H9 (cell line): ENCODE results near the gene PRR35. TPM values are rescaled to one million over a fixed set of nuclear protein-coding genes. Genes with fewer than 3 reads are reported as not detected.

ENCODE experiments used
- DNase-seq: peaks from one replicate; pipeline ENCODE4 v3.0.0-alpha.2; 2017
- H2AFZ ChIP-seq: one replicate; pipeline ENCODE4 v1.6.1; 2013; ENCODE audit warnings: mild to moderate bottlenecking, low read length, control low read depth, moderate library complexity
- H2AK5ac ChIP-seq: 2 replicates; pipeline ENCODE4 v1.6.1; 2013; ENCODE audit warnings: low read length, control low read depth, mixed read lengths; ENCODE audit not compliant: insufficient read length
- H2BK120ac ChIP-seq: one replicate; pipeline ENCODE4 v1.6.1; 2013; ENCODE audit warnings: low read depth, mild to moderate bottlenecking, low read length, control low read depth, inconsistent platforms; ENCODE audit not compliant: poor library complexity, severe bottlenecking
- H2BK12ac ChIP-seq: 2 replicates; pipeline ENCODE4 v1.6.1; 2013; ENCODE audit warnings: low read length, control low read depth, mixed read lengths, low read depth; ENCODE audit not compliant: insufficient read length
- H2BK15ac ChIP-seq: 2 replicates; pipeline ENCODE4 v1.6.1; 2013; ENCODE audit warnings: low read depth, low read length, control low read depth
- H2BK20ac ChIP-seq: one replicate; pipeline ENCODE4 v1.6.1; 2013; ENCODE audit warnings: low read depth, mild to moderate bottlenecking, low read length, control low read depth, inconsistent platforms; ENCODE audit not compliant: poor library complexity, severe bottlenecking
- H2BK5ac ChIP-seq: 2 replicates; pipeline ENCODE4 v1.6.1; 2013; ENCODE audit warnings: low read length, control low read depth, mixed read lengths; ENCODE audit not compliant: insufficient read length
- H3K14ac ChIP-seq: 2 replicates; pipeline ENCODE4 v1.6.1; 2013; ENCODE audit warnings: low read length, control low read depth; ENCODE audit not compliant: insufficient read depth
- H3K18ac ChIP-seq: 2 replicates; pipeline ENCODE4 v1.6.1; 2013; ENCODE audit warnings: low read depth, mild to moderate bottlenecking, mixed read lengths, low read length, control low read depth; ENCODE audit not compliant: insufficient read length
- H3K23ac ChIP-seq: 2 replicates; pipeline ENCODE4 v1.6.1; 2013; ENCODE audit warnings: low read length, control low read depth, mixed read lengths, low read depth; ENCODE audit not compliant: insufficient read length
- H3K23me2 ChIP-seq: 2 replicates; pipeline ENCODE4 v1.6.1; 2013; ENCODE audit warnings: low read depth, mild to moderate bottlenecking, mixed read lengths, low read length, control low read depth; ENCODE audit not compliant: insufficient read length, poor library complexity, severe bottlenecking
- H3K27ac ChIP-seq: 2 replicates; pipeline ENCODE4 v1.5.1; 2013; ENCODE audit warnings: low read length, control low read depth, mixed read lengths, low read depth; ENCODE audit not compliant: insufficient read length
- H3K27me3 ChIP-seq: 2 replicates; pipeline ENCODE4 v1.6.1; 2013; ENCODE audit warnings: low read length, control low read depth, inconsistent platforms; ENCODE audit not compliant: insufficient read depth
- H3K4ac ChIP-seq: 2 replicates; pipeline ENCODE4 v1.6.1; 2013; ENCODE audit warnings: low read depth, mild to moderate bottlenecking, control low read depth, inconsistent platforms, low read length, moderate library complexity
- H3K4me1 ChIP-seq: 2 replicates; pipeline ENCODE4 v1.6.1; 2013; ENCODE audit warnings: low read length, control low read depth, inconsistent platforms; ENCODE audit not compliant: insufficient read depth
- H3K4me2 ChIP-seq: 2 replicates; pipeline ENCODE4 v1.6.1; 2013; ENCODE audit warnings: low read length, control low read depth, mixed read lengths; ENCODE audit not compliant: insufficient read length, insufficient read depth
- H3K56ac ChIP-seq: 2 replicates; pipeline ENCODE4 v1.6.1; 2013; ENCODE audit warnings: low read depth, mild to moderate bottlenecking, mixed read lengths, low read length, control low read depth; ENCODE audit not compliant: insufficient read length
- H3K79me1 ChIP-seq: 2 replicates; pipeline ENCODE4 v1.6.1; 2013; ENCODE audit warnings: low read depth, mild to moderate bottlenecking, moderate library complexity, low read length, control low read depth, inconsistent platforms; ENCODE audit not compliant: insufficient read depth, poor library complexity, severe bottlenecking
- H3K79me2 ChIP-seq: 2 replicates; pipeline ENCODE4 v1.6.1; 2013; ENCODE audit warnings: low read length, control low read depth, inconsistent platforms; ENCODE audit not compliant: insufficient read depth
- H3K9ac ChIP-seq: 2 replicates; pipeline ENCODE4 v1.6.1; 2013; ENCODE audit warnings: low read length, control low read depth, mixed read lengths; ENCODE audit not compliant: insufficient read length; ENCODE audit errors: extremely low read depth
- H3K9me3 ChIP-seq: one replicate; pipeline ENCODE4 v1.6.1; 2013; ENCODE audit warnings: low read depth, low read length, inconsistent platforms; ENCODE audit not compliant: control insufficient read depth
- H3T11ph ChIP-seq: one replicate; pipeline ENCODE4 v1.6.1; 2013; ENCODE audit warnings: mild to moderate bottlenecking, low read length, control low read depth, inconsistent platforms
- H4K20me1 ChIP-seq: one replicate; pipeline ENCODE4 v1.6.1; 2013; ENCODE audit not compliant: control insufficient read depth, insufficient read length, insufficient read depth
- H4K5ac ChIP-seq: 2 replicates; pipeline ENCODE4 v1.6.1; 2013; ENCODE audit warnings: low read depth, mild to moderate bottlenecking, mixed read lengths, low read length, control low read depth; ENCODE audit not compliant: insufficient read length
- H4K8ac ChIP-seq: replicated peaks from 2 replicates; pipeline ENCODE4 v1.6.1; 2013; ENCODE audit warnings: low read length, control low read depth, mixed read lengths, low read depth; ENCODE audit not compliant: insufficient read length
- H4K91ac ChIP-seq: 2 replicates; pipeline ENCODE4 v1.6.1; 2013; ENCODE audit warnings: low read depth, mild to moderate bottlenecking, moderate library complexity, mixed read lengths, low read length, control low read depth; ENCODE audit not compliant: insufficient read length
- H3K27ac Mint-ChIP-seq, 3 experiments: 2 replicates in 2 of 3; 3 replicates in 1 of 3; pipeline ENCODE4 v1.8.0; 2020 to 2021; ENCODE audit warnings: mixed read lengths in 3 of 3, mild to moderate bottlenecking in 1 of 3, moderate library complexity in 1 of 3
- H3K27me3 Mint-ChIP-seq: 2 replicates; pipeline ENCODE4 v1.8.0; 2021; ENCODE audit warnings: low read depth, mild to moderate bottlenecking, moderate library complexity, mixed read lengths
- H3K36me3 Mint-ChIP-seq, 3 experiments: 2 replicates in 2 of 3; 3 replicates in 1 of 3; pipeline ENCODE4 v1.8.0; 2020 to 2021; ENCODE audit warnings: low read depth in 3 of 3, mixed read lengths in 3 of 3; ENCODE audit not compliant: insufficient read depth in 1 of 3
- H3K4me1 Mint-ChIP-seq, 2 experiments: 2 replicates each; pipeline ENCODE4 v1.8.0; 2020; ENCODE audit warnings: mixed read lengths in 2 of 2
- H3K4me3 Mint-ChIP-seq, 2 experiments: 2 replicates in 1 of 2; 3 replicates in 1 of 2; pipeline ENCODE4 v1.8.0; 2020 to 2021; ENCODE audit warnings: mild to moderate bottlenecking in 2 of 2, mixed read lengths in 2 of 2, moderate library complexity in 1 of 2
- H3K9me3 Mint-ChIP-seq, 2 experiments: 2 replicates in 1 of 2; 3 replicates in 1 of 2; pipeline ENCODE4 v1.8.0; 2020; ENCODE audit warnings: mild to moderate bottlenecking in 2 of 2, mixed read lengths in 2 of 2, moderate library complexity in 1 of 2
- CTCF ChIP-seq: fragments of 200-600 bp; sonication (generic); conservative IDR thresholded peaks from 3 replicates; pipeline ENCODE4 v1.8.0; 2021; ENCODE audit warnings: antibody characterized with exemption, mild to moderate bottlenecking
- WGBS: extraction: QIAGEN DNeasy Blood & Tissue Kit; methylation state at CpG from one replicate; pipeline ENCODE4 v1.1.7; 2013; ENCODE audit warnings: missing lambda C conversion rate, low lambda C conversion rate, mixed read lengths; ENCODE audit not compliant: insufficient read length; ENCODE audit errors: extremely low coverage; 5-methylcytosine and 5-hydroxymethylcytosine counted together
- total RNA-seq: library from RNA; stranded (reverse); gene quantifications from 2 replicates; pipeline ENCODE4 v1.2.1, GENCODE V29; 2021

Gene PRR35
- total RNA-seq, 1 experiment from 2014 or later: 0.33 TPM

GRCh38 chr16:561413-561794 lies 1.2 kb downstream of the PRR35 start:
- no CpG with 5 or more reads among the region's 15 CpGs for WGBS
- peaks cover under 1 to 7% of the 10 kb centered on the region in 2 experiments; a peak in 3 of 4 replicates for H3K4me1 Mint-ChIP-seq
- H3K14ac ChIP-seq: no peak overlapping the region; the same call in 1 of the 2 replicates
- peaks cover 42% of the 10 kb centered on the region for H3K27me3 Mint-ChIP-seq
- no peak overlapping the region for H2AK5ac ChIP-seq
- no peaks in the 10 kb centered on the region for H3K23me2 ChIP-seq
- no peak overlapping the region for H3K27ac ChIP-seq
- no peak overlapping the region for H3K56ac ChIP-seq
- no peak overlapping the region for H4K8ac ChIP-seq
- no peak overlapping the region for H3K23ac ChIP-seq
- no peaks in the 10 kb centered on the region; a peak in 1 of 7 replicates for H3K36me3 Mint-ChIP-seq
- H3K4ac ChIP-seq: no peak overlapping the region
- H3K4me1 ChIP-seq: no peaks in the 10 kb centered on the region
- H3K9ac ChIP-seq: no peak overlapping the region
- H2BK120ac ChIP-seq: no peak overlapping the region
- no peak overlapping the region for H2BK5ac ChIP-seq
- H3K9me3 Mint-ChIP-seq: no peaks in the 10 kb centered on the region; a peak in 1 of 5 replicates
- H2BK12ac ChIP-seq: no peak overlapping the region
- no peak overlapping the region for H2BK15ac ChIP-seq
- H3K18ac ChIP-seq: no peak overlapping the region
- peaks cover 2% of the 10 kb centered on the region; the same call in 1 of the 2 replicates for H3K27me3 ChIP-seq
- no peak overlapping the region for H3T11ph ChIP-seq
- no peaks in the 10 kb centered on the region for H3K9me3 ChIP-seq
- no peak overlapping the region for H4K5ac ChIP-seq
- no peak overlapping the region for H3K4me2 ChIP-seq
- H2BK20ac ChIP-seq: no peak overlapping the region
- H3K79me1 ChIP-seq: no peaks in the 10 kb centered on the region
- H4K91ac ChIP-seq: no peak overlapping the region
- TF ChIP-seq CTCF: no peak
- H3K4me3 Mint-ChIP-seq: no peak overlapping the region
- DNase-seq: no peak
- H2AFZ ChIP-seq: no peak overlapping the region
- peaks cover 3% of the 10 kb centered on the region for H4K20me1 ChIP-seq
- no peaks in the 10 kb centered on the region for H3K79me2 ChIP-seq
- no peak overlapping the region for H3K27ac Mint-ChIP-seq
